ENCODE measurements around the gene LAMA2. TPM values are rescaled to one million over a fixed set of nuclear protein-coding genes. Genes with fewer than 3 reads are reported as not detected.

The LAMA2 gene
- total and polyA plus RNA-seq, 2 of the 8 experiments (the other 6 are each of a cell fraction or from before 2014, with no cell fraction given): 1.3 to 3.8 TPM

GRCh38 chr6:128883906-128884305, 968 bp downstream of the LAMA2 start:
- no peak overlapping the region for H4K91ac ChIP-seq (replicated peaks; ENCODE audit: insufficient read length, low read length)
- no peak overlapping the region for H2BK15ac ChIP-seq (ENCODE audit: low read length)
- ChIA-PET POLR2A (ENCODE audit: partially characterized antibody) (no interaction called here), CTCF (ENCODE audit: partially characterized antibody) (interaction anchor here (0.7 to 1.2 kb wide), 3 partner anchors 17 to 771 kb away, joined by 3 to 4 read pairs (median 3); no protein-coding TSS in a partner anchor)
- no peak overlapping the region for H4K5ac ChIP-seq (ENCODE audit: insufficient read length, low read depth, low read length)
- H2AK5ac ChIP-seq (ENCODE audit: low read depth, low read length): no peak overlapping the region
- no peaks in the 10 kb centered on the region for H4K20me1 ChIP-seq (replicated peaks in 1 of 2; ENCODE audit: control insufficient read depth in 1 of 2, insufficient read depth in 2 of 2, low read length in 2 of 2)
- no peak overlapping the region for H2BK20ac ChIP-seq (ENCODE audit: low read length)
- no peaks in the 10 kb centered on the region for H3K79me1 ChIP-seq (ENCODE audit: low read depth, low read length)
- H4K8ac ChIP-seq (ENCODE audit: extremely low read depth, insufficient read depth, low read length): no peak overlapping the region
- no peak overlapping the region for H2BK120ac ChIP-seq (replicated peaks; ENCODE audit: low read depth, low read length)
- H3K4me1 ChIP-seq (replicated peaks in 1 of 4; ENCODE audit: control insufficient read depth in 3 of 4, insufficient read depth in 4 of 4, low read length in 3 of 4): peaks cover 0 to 4% (median 3%) of the 10 kb centered on the region in 4 experiments; a peak in 5 of 7 replicates
- no peaks in the 10 kb centered on the region for H3K9me3 ChIP-seq (ENCODE audit: insufficient read depth in 2 of 2, low read depth in 1 of 2, low read length in 1 of 2)
- no peak overlapping the region for H3K4me3 ChIP-seq (ENCODE audit: extremely low read depth in 1 of 4, insufficient read depth in 2 of 4, low read depth in 3 of 4, low read length in 4 of 4)
- no peak overlapping the region for H3K27ac ChIP-seq (ENCODE audit: low read depth, low read length)
- no peak overlapping the region for H3K9ac ChIP-seq (replicated peaks in 1 of 4; ENCODE audit: extremely low read depth in 1 of 4, low read depth in 3 of 4, low read length in 3 of 4)
- H3K36me3 ChIP-seq (ENCODE audit: control insufficient read depth in 2 of 4, insufficient read depth in 4 of 4, low read length in 3 of 4): no peaks in the 10 kb centered on the region
- H3K18ac ChIP-seq (ENCODE audit: extremely low read depth, low read length): no peak overlapping the region
- DNase-seq (ENCODE audit: low read depth in 1 of 2, low spot score in 2 of 2): no peak
- H3K79me2 ChIP-seq (ENCODE audit: control insufficient read depth in 1 of 2, insufficient read depth in 2 of 2, low read length in 2 of 2): no peaks in the 10 kb centered on the region
- no peak overlapping the region for H2BK5ac ChIP-seq (ENCODE audit: low read depth, low read length)
- H2BK12ac ChIP-seq (ENCODE audit: low read depth, low read length): no peak overlapping the region
- no peaks in the 10 kb centered on the region for H3K27me3 ChIP-seq (replicated peaks in 1 of 4; ENCODE audit: control insufficient read depth in 3 of 4, extremely low read depth in 1 of 4, insufficient read depth in 3 of 4, low read length in 3 of 4)
- no peak for FAIRE-seq
- H3K4me2 ChIP-seq (ENCODE audit: insufficient read depth in 1 of 2, low read depth in 2 of 2, low read length in 2 of 2): peak overlapping the region in 1 of 2 experiments; percentile 83; a peak in 1 of 4 replicates
- no peak overlapping the region for H2AFZ ChIP-seq (ENCODE audit: low read length)
- H3K23me2 ChIP-seq (ENCODE audit: low read depth, low read length): peaks cover 3% of the 10 kb centered on the region; the same call in 1 of the 2 replicates
- H3K23ac ChIP-seq (ENCODE audit: insufficient read length): no peak overlapping the region
- WGBS, 2 experiments (ENCODE audit: extremely low coverage in 1 of 2, insufficient coverage in 1 of 2, insufficient read length in 1 of 2, insufficient replicate concordance in 2 of 2, low coverage in 1 of 2, low lambda C conversion rate in 2 of 2, missing lambda C conversion rate in 1 of 2): 88% methylated on average over 2 of the region's 2 CpGs; no CpG with 5 or more reads in 1 of the 2 experiments
- H3K56ac ChIP-seq (replicated peaks; ENCODE audit: insufficient read length, low read depth, low read length): no peak overlapping the region
- no peak overlapping the region for H3K4ac ChIP-seq (replicated peaks; ENCODE audit: insufficient read length, low read depth, low read length)
- no peak overlapping the region for H3K14ac ChIP-seq (ENCODE audit: insufficient read length)
- TF ChIP-seq RBBP5 (IDR thresholded peaks at IDR 0.05; ENCODE audit: borderline replicate concordance, low read depth, low read length): no peak
- no peak for TF ChIP-seq JUN (IDR thresholded peaks at IDR 0.05; ENCODE audit: low read depth, low read length)
- TF ChIP-seq BCL11A (IDR thresholded peaks at IDR 0.05; ENCODE audit: low read depth in 2 of 2, low read length in 2 of 2): no peak
- no peak for TF ChIP-seq GABPA (IDR thresholded peaks at IDR 0.05; ENCODE audit: borderline replicate concordance, insufficient read depth, low read length)
- no peak for TF ChIP-seq TCF12 (IDR thresholded peaks at IDR 0.05; ENCODE audit: low read depth, low read length)
